Activated B cell treated with CpG ODN at 0.5 μM for 24 hours (primary cell): ENCODE measurements around the gene SLC26A11. TPM values are rescaled to one million over a fixed set of nuclear protein-coding genes. Genes with fewer than 3 reads are reported as not detected.

Source experiments
- ATAC-seq: fragments of 200-7000 bp; cut with Tn5 transposase; one replicate; pipeline ENCODE4 v1.10.0; 2021; ENCODE audit warnings: low read depth, mild to moderate bottlenecking, moderate library complexity
- CTCF ChIA-PET: fragments of 350-600 bp; sonication (Branson Sonifier 250); formaldehyde crosslinking; loops from one replicate; lab custom pipeline; 2021; ENCODE audit warnings: antibody characterized with exemption; lab: Charles Lee
- POLR2A ChIA-PET: fragments of 350-600 bp; sonication (Branson Sonifier 250); formaldehyde crosslinking; loops from one replicate; lab custom pipeline; 2021; ENCODE audit warnings: antibody characterized with exemption; lab: Charles Lee
- DNase-seq: peaks from one replicate; pipeline ENCODE4 v3.0.0; 2022
- H3K27ac Mint-ChIP-seq: one replicate; pipeline ENCODE4 v1.8.0; 2020; ENCODE audit warnings: mixed read lengths
- H3K27me3 Mint-ChIP-seq: one replicate; pipeline ENCODE4 v1.8.0; 2021; ENCODE audit warnings: mixed read lengths
- H3K36me3 Mint-ChIP-seq: one replicate; pipeline ENCODE4 v1.8.0; 2021; ENCODE audit warnings: low read depth, mixed read lengths
- H3K4me1 Mint-ChIP-seq: one replicate; pipeline ENCODE4 v1.8.0; 2021; ENCODE audit warnings: mixed read lengths
- H3K4me3 Mint-ChIP-seq: one replicate; pipeline ENCODE4 v1.8.0; 2020; ENCODE audit warnings: mild to moderate bottlenecking, mixed read lengths
- H3K9me3 Mint-ChIP-seq: one replicate; pipeline ENCODE4 v1.8.0; 2020; ENCODE audit warnings: mixed read lengths
- intact Hi-C: fragments of 100-400 bp; cut with micrococcal nuclease; formaldehyde crosslinking; loops from one replicate; pipeline ENCODE4 v1.15.1; 2024
- total RNA-seq: library from RNA; stranded (reverse); gene quantifications from 2 replicates; pipeline ENCODE4 v1.2.3, GENCODE V29; 2022
- TF ChIP-seq, protein P1 (sequence below): fragments of 200-600 bp; IDR thresholded peaks from one replicate; pipeline ENCODE4 v1.8.0; 2022; ENCODE audit warnings: antibody characterized with exemption, mild to moderate bottlenecking

Gene SLC26A11
- total RNA-seq, 1 donor from 2014 or later, result 8.4 TPM

DNA sequence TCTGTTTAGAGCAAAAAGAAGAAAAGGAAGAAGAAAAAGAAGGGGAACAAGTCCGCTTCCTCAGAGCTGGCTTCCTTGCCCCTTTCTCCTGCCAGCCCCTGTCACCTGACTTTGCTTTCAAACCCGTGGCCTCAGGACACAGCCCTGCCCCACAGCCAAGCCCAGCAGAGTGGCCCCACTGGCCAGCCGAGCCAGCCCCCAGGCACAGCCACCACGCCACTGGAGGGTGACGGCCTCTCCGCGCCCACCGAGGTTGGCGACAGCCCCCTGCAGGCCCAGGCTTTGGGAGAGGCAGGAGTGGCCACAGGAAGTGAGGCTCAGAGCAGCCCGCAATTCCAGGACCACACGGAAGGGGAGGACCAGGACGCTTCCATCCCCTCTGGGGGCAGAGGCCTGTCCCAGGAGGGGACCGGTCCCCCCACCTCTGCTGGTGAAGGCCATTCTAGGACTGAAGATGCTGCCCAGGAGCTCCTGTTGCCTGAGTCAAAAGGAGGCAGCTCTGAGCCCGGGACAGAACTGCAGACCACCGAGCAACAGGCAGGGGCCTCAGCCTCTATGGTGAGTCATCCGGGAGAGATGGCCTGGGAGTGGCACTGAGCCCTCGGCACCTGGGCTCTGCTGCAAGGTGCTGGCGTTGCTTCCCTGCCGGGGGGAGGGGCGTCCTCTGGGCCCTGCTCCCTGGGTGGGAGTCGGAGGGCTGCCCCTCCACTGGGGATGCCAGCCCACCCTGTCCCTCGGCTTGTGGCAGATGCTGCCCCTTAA, 67.8 kb downstream of the SLC26A11 start:
- Mint-ChIP-seq H3K9me3 (no peaks in the 10 kb centered on the region), H3K27me3 (no peaks in the 10 kb centered on the region), H3K27ac (peak overlapping the region; percentile 30), H3K4me3 (no peak overlapping the region), H3K4me1 (no peaks in the 10 kb centered on the region), H3K36me3 (peaks cover 63% of the 10 kb centered on the region)
- intact Hi-C loops, result no loop called here
- DNase-seq (no peak), ATAC-seq (no peak)
- ChIA-PET POLR2A (no interaction called here), CTCF (no interaction called here)
- TF ChIP-seq, protein P1, sequence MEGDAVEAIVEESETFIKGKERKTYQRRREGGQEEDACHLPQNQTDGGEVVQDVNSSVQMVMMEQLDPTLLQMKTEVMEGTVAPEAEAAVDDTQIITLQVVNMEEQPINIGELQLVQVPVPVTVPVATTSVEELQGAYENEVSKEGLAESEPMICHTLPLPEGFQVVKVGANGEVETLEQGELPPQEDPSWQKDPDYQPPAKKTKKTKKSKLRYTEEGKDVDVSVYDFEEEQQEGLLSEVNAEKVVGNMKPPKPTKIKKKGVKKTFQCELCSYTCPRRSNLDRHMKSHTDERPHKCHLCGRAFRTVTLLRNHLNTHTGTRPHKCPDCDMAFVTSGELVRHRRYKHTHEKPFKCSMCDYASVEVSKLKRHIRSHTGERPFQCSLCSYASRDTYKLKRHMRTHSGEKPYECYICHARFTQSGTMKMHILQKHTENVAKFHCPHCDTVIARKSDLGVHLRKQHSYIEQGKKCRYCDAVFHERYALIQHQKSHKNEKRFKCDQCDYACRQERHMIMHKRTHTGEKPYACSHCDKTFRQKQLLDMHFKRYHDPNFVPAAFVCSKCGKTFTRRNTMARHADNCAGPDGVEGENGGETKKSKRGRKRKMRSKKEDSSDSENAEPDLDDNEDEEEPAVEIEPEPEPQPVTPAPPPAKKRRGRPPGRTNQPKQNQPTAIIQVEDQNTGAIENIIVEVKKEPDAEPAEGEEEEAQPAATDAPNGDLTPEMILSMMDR, result no peak

DNA sequence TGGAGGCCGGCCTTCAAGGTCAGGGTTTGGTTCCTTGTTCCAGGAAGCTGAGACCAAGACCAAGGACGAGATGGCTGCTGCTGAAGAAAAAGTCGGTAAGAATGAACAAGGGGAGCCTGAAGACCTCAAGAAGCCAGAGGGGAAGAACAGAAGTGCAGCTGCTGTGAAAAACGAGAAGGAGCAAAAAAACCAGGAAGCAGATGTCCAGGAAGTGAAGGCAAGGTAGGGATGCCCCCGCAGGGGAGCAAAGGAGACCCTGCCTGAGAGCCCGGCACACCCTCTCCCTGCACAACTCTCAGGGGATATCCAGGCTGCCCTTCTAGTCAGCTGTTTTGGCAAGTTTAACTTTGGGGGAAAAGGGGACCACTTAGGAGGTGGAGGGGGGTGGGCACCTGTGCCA, 69.4 kb downstream of the SLC26A11 start:
- ATAC-seq (no peak), DNase-seq (no peak)
- intact Hi-C loops, result loop anchor here (10.0 kb wide), 1 partner anchor 95 kb away; no protein-coding TSS in a partner anchor
- Mint-ChIP-seq H3K9me3 (no peaks in the 10 kb centered on the region), H3K27ac (no peak overlapping the region), H3K4me1 (no peaks in the 10 kb centered on the region), H3K4me3 (no peak overlapping the region), H3K27me3 (no peaks in the 10 kb centered on the region), H3K36me3 (peaks cover 69% of the 10 kb centered on the region)
- ChIA-PET CTCF (no interaction called here), POLR2A (no interaction called here)
- TF ChIP-seq, protein P1, result no peak

DNA sequence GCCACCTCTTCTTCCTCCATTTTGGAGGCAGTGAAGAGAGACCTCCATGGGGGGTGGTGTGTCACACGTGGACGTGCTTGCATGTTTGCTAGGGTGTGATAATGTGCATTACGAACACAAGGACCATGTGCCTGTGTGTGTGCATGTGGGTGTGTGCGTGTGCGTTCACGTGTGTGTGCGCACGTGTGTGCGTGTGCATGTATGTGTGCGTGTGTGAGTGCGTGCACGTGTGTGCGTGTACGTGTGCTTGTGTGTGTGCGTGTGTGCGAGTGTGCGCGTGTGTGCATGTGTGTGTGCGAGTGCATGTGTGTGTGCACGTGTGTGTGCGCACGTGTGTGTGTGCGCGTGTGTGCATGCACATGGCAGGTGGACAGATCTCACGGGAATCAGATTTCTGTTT, 69.9 kb downstream of the SLC26A11 start:
- Mint-ChIP-seq H3K27me3 (no peaks in the 10 kb centered on the region), H3K4me1 (no peaks in the 10 kb centered on the region), H3K4me3 (no peak overlapping the region), H3K9me3 (no peaks in the 10 kb centered on the region), H3K27ac (no peak overlapping the region), H3K36me3 (peaks cover 73% of the 10 kb centered on the region)
- CTCF ChIA-PET, result no interaction called here
- intact Hi-C loops, result loop anchor here (10.0 kb wide), 1 partner anchor 95 kb away; no protein-coding TSS in a partner anchor
- POLR2A ChIA-PET, result no interaction called here
- DNase-seq, result no peak
- ATAC-seq, result no peak
- TF ChIP-seq, protein P1, result no peak

DNA sequence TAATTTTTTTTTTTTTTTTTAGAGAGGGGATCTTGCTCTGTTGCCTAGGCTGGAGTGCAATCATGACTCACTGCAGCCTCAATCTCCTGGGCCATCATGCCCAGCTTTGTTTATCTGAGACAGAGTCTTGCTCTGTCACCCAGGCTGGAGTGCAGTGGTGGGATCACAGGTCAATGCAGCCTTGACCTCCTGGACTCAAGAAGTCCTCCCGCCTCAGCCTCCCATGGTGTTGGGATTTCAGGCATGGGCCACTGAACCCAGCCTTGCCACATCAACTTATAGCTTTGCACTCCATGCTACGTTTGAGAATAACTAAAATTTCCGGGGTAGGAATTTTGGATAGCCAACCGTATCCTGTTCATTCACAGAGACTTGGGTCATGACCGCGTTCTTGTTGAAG, 71.0 kb downstream of the SLC26A11 start:
- TF ChIP-seq, protein P1, result no peak
- H3K27ac Mint-ChIP-seq, result no peak overlapping the region

DNA sequence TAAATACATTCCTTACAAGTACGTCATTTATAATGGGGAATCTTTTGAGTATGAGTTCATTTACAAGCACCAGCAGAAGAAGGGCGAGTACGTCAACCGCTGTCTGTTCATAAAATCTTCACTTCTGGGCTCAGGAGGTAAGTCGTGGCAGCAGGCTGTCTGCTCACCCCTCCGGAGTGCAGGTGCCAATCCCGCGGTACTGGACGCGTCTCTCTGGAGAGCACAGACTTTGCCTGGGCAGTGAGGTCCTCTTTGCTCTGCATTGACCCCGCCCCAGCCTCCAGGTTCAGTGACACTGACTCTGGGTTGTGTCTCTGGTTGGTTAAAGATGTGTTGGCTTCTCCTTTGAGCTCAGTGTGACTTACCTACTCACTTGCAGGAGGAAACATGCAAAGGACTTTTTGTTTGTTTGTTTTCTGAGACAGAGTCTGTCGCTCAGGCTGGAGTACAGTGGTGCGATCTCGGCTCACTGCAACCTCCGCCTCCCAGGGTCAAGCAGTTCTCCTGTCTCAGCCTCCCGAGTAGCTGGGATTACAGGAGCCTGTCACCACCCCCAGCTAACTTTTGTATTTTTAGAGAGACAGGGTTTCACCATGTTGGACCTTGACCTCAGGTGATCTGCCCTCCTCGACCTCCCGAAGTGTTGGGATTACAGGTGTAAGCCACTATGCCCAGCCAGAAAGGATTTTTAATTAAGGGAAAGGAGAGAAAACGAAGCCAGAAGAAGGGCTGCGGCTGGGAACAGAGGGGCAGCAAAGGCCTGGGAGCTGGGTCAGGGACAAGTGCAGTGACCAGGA, 71.7 kb downstream of the SLC26A11 start:
- intact Hi-C loops, result loop anchor here (10.0 kb wide), 1 partner anchor 97 kb away; no protein-coding TSS in a partner anchor
- no peaks in the 10 kb centered on the region for H3K4me1 Mint-ChIP-seq
- TF ChIP-seq, protein P1, result no peak
- ChIA-PET CTCF (no interaction called here), POLR2A (no interaction called here)
- H3K27ac Mint-ChIP-seq, result no peak overlapping the region
- H3K27me3 Mint-ChIP-seq, result no peaks in the 10 kb centered on the region
- H3K4me3 Mint-ChIP-seq, result no peak overlapping the region
- DNase-seq (no peak), ATAC-seq (no peak)
- H3K9me3 Mint-ChIP-seq, result no peaks in the 10 kb centered on the region
- peaks cover 87% of the 10 kb centered on the region for H3K36me3 Mint-ChIP-seq

More for the DNA sequence above, 71.0 kb downstream of the SLC26A11 start:
- H3K27me3 Mint-ChIP-seq, result no peaks in the 10 kb centered on the region
- ATAC-seq (no peak), DNase-seq (no peak)
- peaks cover 82% of the 10 kb centered on the region for H3K36me3 Mint-ChIP-seq
- no peaks in the 10 kb centered on the region for H3K4me1 Mint-ChIP-seq
- no peaks in the 10 kb centered on the region for H3K9me3 Mint-ChIP-seq
- H3K4me3 Mint-ChIP-seq, result no peak overlapping the region
- ChIA-PET CTCF (no interaction called here), POLR2A (no interaction called here)
- intact Hi-C loops, result loop anchor here (10.0 kb wide), 1 partner anchor 96 kb away; no protein-coding TSS in a partner anchor
